ENCODE results near the gene PARP12. TPM values are rescaled to one million over a fixed set of nuclear protein-coding genes. Genes with fewer than 3 reads are reported as not detected.

The PARP12 gene
- total and polyA plus RNA-seq, 11 donors, result 6.8 to 65.9 (median 12.6) TPM

- intact Hi-C loops (cut with DNase I), result loop anchor here in 3 of 10 donors (5.0 to 10.0 kb wide), 2 partner anchors 115 to 117 kb away; partner anchors contain the start of gene KDM7A (in 3 of the 3)
- peaks cover 0 to under 1% (median 0%) of the 10 kb centered on the region in 12 donors for H3K9me3 ChIP-seq
- TF ChIP-seq CTCF (IDR thresholded peaks at IDR 0.05) (no peak), POLR2A (IDR thresholded peaks at IDR 0.05) (no peak)
- peak overlapping the region in 2 of 12 donors; percentile 81 to 84 for H3K4me3 ChIP-seq
- ATAC-seq, result no peak
- peaks cover 0 to 27% (median 9%) of the 10 kb centered on the region in 9 donors for H3K36me3 ChIP-seq
- peaks cover 7 to 74% (median 31%) of the 10 kb centered on the region in 12 donors for H3K4me1 ChIP-seq
- H3K27me3 ChIP-seq, result no peaks in the 10 kb centered on the region
- H3K27ac ChIP-seq, result peak overlapping the region in 11 of 12 donors; percentile 77 to 99 (median 92)
- DNase-seq, result no peak
- WGBS, 4 donors, result 86 to 89% (median 86%) methylated on average over 3 of the region's 3 CpGs
Measured at GRCh38 chr7:140060243-140060630, 2.5 kb downstream of the PARP12 start.

GRCh38 chr7:140059273-140060242 lies 3.2 kb downstream of the PARP12 start:
- no peak for TF ChIP-seq CTCF (IDR thresholded peaks at IDR 0.05)
- no peak for TF ChIP-seq POLR2A (IDR thresholded peaks at IDR 0.05)
- DNase-seq (peak in 4 of 5 donors; percentile 70 to 87 (median 81)), ATAC-seq (peak; percentile 57 to 72 (median 66))
- Histone ChIP-seq H3K9me3 (no peaks in the 10 kb centered on the region), H3K4me3 (peak overlapping the region in 2 of 12 donors; percentile 2 to 84), H3K36me3 (peaks cover 0 to 33% (median 14%) of the 10 kb centered on the region in 9 donors), H3K4me1 (peaks cover 7 to 81% (median 31%) of the 10 kb centered on the region in 12 donors), H3K27ac (peak overlapping the region; percentile 16 to 99 (median 90)), H3K27me3 (no peaks in the 10 kb centered on the region)
- intact Hi-C loops (cut with DNase I), result loop anchor here in 3 of 10 donors (5.0 to 10.0 kb wide), 2 partner anchors 115 to 118 kb away; partner anchors contain the start of gene KDM7A (in 3 of the 3)
- 44 to 55% (median 46%) methylated on average over 12 of the region's 12 CpGs for WGBS, 4 donors

- no peak for ATAC-seq
- TF ChIP-seq POLR2A (IDR thresholded peaks at IDR 0.05) (no peak), CTCF (IDR thresholded peaks at IDR 0.05) (no peak)
Measured at GRCh38 chr7:140058517-140058916, 4.2 kb downstream of the PARP12 start.

GRCh38 chr7:140057143-140057535 lies 5.6 kb downstream of the PARP12 start:
- DNase-seq, result no peak
- no peak overlapping the region for H3K4me3 ChIP-seq

More at GRCh38 chr7:140058517-140058916, 4.2 kb downstream of the PARP12 start:
- no peak for DNase-seq
- Histone ChIP-seq H3K36me3 (peaks cover 0 to 41% (median 24%) of the 10 kb centered on the region in 9 donors), H3K4me3 (no peak overlapping the region), H3K9me3 (no peaks in the 10 kb centered on the region), H3K27ac (peak overlapping the region in 1 of 12 donors; percentile 30), H3K27me3 (no peaks in the 10 kb centered on the region), H3K4me1 (peaks cover 7 to 86% (median 31%) of the 10 kb centered on the region in 12 donors)
- 78 to 86% (median 82%) methylated on average over 7 of the region's 7 CpGs for WGBS, 4 donors
- intact Hi-C loops (cut with DNase I), result no loop called here

More at GRCh38 chr7:140057143-140057535, 5.6 kb downstream of the PARP12 start:
- TF ChIP-seq POLR2A (IDR thresholded peaks at IDR 0.05), result no peak
- Histone ChIP-seq H3K27me3 (no peaks in the 10 kb centered on the region), H3K4me1 (peaks cover 7 to 83% (median 31%) of the 10 kb centered on the region in 12 donors), H3K27ac (peak overlapping the region in 1 of 12 donors; percentile 78), H3K36me3 (peaks cover 0 to 50% (median 32%) of the 10 kb centered on the region in 9 donors), H3K9me3 (no peaks in the 10 kb centered on the region)
- WGBS, 4 donors, result 90 to 95% (median 94%) methylated on average over 3 of the region's 3 CpGs
- intact Hi-C loops (cut with DNase I), result no loop called here
- ATAC-seq, result no peak
